ENCODE measurements around the gene ANKRD44.

GRCh38 chr2:197108758-197109157, 201.8 kb downstream of the ANKRD44 start:
- TF ChIP-seq, protein P1, sequence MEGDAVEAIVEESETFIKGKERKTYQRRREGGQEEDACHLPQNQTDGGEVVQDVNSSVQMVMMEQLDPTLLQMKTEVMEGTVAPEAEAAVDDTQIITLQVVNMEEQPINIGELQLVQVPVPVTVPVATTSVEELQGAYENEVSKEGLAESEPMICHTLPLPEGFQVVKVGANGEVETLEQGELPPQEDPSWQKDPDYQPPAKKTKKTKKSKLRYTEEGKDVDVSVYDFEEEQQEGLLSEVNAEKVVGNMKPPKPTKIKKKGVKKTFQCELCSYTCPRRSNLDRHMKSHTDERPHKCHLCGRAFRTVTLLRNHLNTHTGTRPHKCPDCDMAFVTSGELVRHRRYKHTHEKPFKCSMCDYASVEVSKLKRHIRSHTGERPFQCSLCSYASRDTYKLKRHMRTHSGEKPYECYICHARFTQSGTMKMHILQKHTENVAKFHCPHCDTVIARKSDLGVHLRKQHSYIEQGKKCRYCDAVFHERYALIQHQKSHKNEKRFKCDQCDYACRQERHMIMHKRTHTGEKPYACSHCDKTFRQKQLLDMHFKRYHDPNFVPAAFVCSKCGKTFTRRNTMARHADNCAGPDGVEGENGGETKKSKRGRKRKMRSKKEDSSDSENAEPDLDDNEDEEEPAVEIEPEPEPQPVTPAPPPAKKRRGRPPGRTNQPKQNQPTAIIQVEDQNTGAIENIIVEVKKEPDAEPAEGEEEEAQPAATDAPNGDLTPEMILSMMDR (IDR thresholded peaks at IDR 0.05), result no peak
- TF ChIP-seq TCF7L2 (IDR thresholded peaks at IDR 0.05; ENCODE audit: low read depth, low read length) (no peak), POLR2AphosphoS5 (IDR thresholded peaks at IDR 0.05; ENCODE audit: low read depth, low read length) (no peak)
- TF ChIP-seq, protein P2, sequence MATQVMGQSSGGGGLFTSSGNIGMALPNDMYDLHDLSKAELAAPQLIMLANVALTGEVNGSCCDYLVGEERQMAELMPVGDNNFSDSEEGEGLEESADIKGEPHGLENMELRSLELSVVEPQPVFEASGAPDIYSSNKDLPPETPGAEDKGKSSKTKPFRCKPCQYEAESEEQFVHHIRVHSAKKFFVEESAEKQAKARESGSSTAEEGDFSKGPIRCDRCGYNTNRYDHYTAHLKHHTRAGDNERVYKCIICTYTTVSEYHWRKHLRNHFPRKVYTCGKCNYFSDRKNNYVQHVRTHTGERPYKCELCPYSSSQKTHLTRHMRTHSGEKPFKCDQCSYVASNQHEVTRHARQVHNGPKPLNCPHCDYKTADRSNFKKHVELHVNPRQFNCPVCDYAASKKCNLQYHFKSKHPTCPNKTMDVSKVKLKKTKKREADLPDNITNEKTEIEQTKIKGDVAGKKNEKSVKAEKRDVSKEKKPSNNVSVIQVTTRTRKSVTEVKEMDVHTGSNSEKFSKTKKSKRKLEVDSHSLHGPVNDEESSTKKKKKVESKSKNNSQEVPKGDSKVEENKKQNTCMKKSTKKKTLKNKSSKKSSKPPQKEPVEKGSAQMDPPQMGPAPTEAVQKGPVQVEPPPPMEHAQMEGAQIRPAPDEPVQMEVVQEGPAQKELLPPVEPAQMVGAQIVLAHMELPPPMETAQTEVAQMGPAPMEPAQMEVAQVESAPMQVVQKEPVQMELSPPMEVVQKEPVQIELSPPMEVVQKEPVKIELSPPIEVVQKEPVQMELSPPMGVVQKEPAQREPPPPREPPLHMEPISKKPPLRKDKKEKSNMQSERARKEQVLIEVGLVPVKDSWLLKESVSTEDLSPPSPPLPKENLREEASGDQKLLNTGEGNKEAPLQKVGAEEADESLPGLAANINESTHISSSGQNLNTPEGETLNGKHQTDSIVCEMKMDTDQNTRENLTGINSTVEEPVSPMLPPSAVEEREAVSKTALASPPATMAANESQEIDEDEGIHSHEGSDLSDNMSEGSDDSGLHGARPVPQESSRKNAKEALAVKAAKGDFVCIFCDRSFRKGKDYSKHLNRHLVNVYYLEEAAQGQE (IDR thresholded peaks at IDR 0.05; ENCODE audit: insufficient read depth in 1 of 2, low read depth in 2 of 2, low read length in 1 of 2), result no peak
